GM18951 (cell line): ENCODE data around the gene IL1RN.

Experiments used
- POLR2A ChIP-seq: IDR thresholded peaks from 4 replicates; pipeline ENCODE4 v1.6.1; 2011; ENCODE audit warnings: mild to moderate bottlenecking; ENCODE audit not compliant: insufficient read length, insufficient read depth; ENCODE audit errors: extremely low read depth
- in situ Hi-C: fragments of 300-500 bp; cut with MboI; formaldehyde crosslinking; loops from one replicate; pipeline ENCODE4 v1.12.0; 2022; ENCODE audit warnings: low sequenced_read_pairs, mixed read lengths, inconsistent platforms; ENCODE audit not compliant: unreplicated experiment

Gene IL1RN

DNA sequence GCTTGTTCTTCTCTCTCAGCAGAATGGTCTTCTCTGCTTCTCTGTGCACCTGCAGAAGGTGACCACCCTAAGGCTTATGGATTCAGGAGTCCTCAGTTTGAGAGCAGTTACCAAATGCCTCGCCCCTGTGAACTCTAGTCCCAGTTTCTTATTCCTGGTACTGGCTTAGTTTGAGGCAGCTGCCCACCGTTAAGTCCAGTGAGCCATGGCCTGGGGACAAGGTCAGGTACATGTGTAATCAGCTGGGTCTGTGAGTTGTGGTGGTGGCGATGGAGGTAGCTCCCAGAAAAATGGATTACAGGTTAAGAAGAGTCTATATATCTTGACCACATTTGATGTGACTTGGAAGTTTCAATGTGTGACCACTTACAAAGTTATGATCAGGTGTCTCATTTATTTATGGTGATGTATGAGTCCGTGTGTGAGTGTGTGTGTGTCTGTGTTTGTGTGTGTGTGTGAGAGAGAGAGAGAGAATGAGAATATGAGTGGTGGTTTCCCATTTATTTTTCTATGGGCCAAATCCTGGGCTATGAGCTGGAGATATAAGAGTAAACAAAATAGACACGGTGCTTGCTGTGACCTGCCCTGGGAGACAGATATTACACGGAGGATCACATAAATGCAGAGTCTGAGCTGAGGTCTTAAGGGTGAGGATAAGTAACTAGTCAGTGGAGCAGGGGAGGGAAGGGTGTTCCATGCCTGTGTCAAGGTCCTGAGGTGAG, 13.0 kb upstream of the IL1RN start:
- TF ChIP-seq POLR2A = no peak
- in situ Hi-C loops = no loop called here

DNA sequence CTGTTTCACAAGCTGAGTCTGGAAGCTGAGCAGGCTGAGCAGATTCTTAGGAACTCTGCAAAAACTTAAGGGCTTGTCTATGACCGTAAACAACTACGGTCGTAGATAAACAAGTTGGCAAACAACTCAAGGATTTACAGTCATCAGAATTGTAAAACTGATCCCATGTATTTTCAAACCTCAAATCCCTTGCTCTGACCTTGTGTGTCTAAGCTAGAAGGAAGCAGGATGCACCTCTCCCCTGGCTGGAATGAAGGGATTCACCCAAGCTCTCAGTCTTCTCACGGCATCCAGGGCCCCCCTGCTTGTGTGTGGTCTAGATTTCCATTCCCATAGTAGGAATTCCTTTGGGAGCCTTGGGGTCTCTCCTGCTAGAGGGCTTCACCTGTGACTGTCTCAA, 12.4 kb upstream of the IL1RN start:
- in situ Hi-C loops = no loop called here
- TF ChIP-seq POLR2A = no peak

GRCh38 chr2:113116100-113116958, 11.1 kb upstream of the IL1RN start:
- in situ Hi-C loops = no loop called here
- TF ChIP-seq POLR2A = no peak

DNA sequence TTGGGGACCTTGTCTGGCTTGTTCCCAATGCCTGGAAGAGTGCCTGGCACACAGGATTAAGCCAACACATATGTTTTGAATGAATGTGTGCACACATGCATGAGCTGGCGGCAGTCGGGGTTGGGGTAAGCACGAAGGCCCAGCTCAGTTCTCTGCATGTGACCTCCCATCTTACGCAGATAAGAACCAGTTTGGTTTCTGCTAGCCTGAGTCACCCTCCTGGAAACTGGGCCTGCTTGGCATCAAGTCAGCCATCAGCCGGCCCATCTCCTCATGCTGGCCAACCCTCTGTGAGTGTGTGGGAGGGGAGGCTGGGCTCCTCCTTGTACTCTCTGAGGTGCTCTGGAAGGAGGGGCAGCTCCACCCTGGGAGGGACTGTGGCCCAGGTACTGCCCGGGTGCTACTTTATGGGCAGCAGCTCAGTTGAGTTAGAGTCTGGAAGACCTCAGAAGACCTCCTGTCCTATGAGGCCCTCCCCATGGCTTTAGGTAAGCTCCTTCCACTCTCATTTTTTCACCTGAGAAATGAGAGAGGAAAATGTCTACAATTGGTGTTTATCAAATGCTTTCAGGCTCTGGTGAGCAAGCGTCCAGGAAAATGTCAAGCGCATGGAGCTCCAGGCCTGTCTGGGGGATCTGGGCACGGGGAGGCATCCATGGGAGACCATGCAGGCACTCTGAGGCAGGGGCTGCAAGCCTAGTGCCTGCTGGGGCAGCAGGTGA, 9.7 kb upstream of the IL1RN start:
- in situ Hi-C loops = no loop called here
- no peak for TF ChIP-seq POLR2A

DNA sequence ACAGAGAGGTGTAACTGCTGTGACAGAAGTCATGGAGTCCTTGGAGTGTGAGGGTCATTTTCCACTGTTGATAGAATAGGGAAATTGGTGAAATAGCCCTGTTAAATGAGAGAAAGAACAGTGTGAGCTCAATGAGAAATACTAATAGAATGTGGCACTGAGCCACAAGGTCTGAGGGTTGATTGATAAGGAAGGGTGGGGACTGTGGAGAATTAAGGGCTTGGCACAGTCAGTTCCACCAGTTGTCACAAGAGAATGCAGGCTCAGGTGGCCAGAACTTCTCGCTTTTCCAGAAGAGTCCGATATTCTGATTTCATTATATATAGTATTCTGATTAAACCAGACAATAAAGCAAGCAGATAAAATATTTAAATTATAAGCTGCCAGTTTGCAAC, 9.1 kb upstream of the IL1RN start:
- TF ChIP-seq POLR2A = no peak
- in situ Hi-C loops = no loop called here

DNA sequence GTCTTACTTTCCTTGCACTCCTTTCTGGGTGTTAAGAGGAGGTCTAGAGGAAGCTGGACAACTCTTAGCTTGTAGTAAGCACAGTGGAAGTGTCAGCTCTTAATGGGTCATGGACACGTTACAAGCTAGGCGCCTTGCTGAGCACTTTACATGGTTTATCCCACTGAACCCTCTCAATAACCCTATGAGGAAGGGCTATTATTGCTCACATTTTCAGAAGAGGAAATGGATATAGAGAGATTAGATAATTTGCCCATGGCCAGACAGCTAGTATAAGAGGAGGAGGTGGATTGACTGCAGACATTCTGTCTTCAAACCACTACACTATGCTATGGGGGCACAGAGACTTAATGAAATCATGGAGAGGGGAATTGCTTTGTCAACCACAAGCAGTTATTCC, 8.3 kb upstream of the IL1RN start:
- in situ Hi-C loops = no loop called here
- no peak for TF ChIP-seq POLR2A

DNA sequence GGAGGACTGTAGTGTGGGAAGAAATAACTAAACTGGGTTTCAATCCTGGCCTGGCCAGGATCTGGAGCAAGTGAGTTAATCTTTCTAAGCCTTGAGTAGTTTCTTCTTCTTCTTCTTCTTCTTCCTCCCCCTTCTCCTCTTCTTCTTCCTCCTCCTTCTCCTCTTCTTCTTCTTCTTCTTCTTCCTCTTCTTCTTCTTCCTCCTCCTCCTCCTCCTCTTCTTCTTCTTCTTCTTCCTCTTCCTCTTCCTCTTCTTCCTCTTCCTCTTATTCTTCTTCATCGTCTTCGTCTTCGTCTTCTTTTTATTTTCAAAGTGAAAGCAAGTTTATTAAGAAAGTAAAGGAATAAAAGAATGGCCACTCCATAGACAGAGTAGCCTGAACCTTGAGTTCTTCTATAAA, 6.5 kb upstream of the IL1RN start:
- in situ Hi-C loops = no loop called here

DNA sequence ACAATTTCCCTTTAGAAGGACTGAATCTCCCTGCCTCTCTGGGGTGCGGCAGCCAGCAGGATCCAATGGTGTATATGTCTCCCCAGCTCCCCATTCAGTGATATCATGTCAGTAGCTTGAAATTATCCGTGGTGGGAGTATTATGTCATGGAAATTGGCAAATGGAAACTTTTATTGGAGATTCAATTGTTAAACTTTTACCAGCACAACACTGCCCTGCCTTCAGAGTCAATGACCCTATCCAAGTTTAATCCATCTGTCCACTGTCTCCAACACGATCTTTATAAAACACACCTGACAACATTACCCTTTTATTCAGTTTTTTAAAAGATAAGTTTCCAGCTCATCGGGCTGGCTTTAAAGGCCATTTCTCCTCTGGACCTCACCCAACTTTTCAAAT, 5.0 kb upstream of the IL1RN start:
- TF ChIP-seq POLR2A = no peak
- in situ Hi-C loops = no loop called here

More for the DNA sequence above, 6.5 kb upstream of the IL1RN start:
- TF ChIP-seq POLR2A = no peak

- TF ChIP-seq POLR2A = no peak
- in situ Hi-C loops = no loop called here
Observed at GRCh38 chr2:113123726-113124125, 3.7 kb upstream of the IL1RN start.

DNA sequence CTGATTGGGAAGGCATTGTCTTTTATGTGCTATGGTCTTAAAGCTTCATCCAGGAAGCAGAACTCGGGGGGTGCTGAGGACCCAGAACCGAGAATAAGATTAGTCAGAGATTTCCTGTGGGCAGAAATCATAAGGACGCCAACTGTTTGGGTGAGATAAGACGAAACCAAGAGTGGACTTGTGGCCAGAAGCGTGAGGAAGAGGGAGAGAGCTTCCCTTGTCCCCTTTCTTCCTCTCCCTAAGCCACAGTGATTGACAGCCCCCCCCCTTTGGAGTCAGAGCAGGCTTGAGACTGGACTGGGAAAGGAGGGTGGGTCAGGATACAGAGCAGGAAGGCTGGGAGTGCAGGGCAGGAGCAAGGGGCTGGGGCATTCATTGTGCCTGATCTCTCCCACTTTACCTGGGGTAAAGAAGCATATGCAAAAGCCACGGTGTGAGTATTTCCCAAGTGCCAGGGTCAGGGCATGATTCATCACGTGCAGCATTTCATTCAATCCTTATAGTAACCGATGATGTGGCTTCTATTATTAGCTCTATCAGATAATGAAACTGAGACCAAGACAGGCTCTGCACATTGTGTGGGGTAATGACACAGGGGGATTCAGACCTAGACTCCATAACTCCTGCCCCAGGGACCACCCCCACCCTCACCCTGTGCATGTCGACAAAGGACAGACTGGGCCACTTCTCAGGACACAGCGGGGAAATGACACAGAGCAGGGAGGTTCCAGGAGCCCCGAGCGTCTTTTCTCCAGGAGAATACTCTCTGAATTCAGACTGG, 3.0 kb upstream of the IL1RN start:
- in situ Hi-C loops = no loop called here
- TF ChIP-seq POLR2A = no peak

- in situ Hi-C loops = no loop called here
- TF ChIP-seq POLR2A = no peak
Observed at GRCh38 chr2:113124984-113125855, 2.2 kb upstream of the IL1RN start.

GRCh38 chr2:113127646-113128570, 510 bp downstream of the IL1RN start:
- no peak for TF ChIP-seq POLR2A
- in situ Hi-C loops = no loop called here
